K562 (cell line): ENCODE results near the gene MLLT6. TPM values are rescaled to one million over a fixed set of nuclear protein-coding genes. Genes with fewer than 3 reads are reported as not detected.

Source experiments
- ATAC-seq: fragments of 200-7000 bp; cut with Tn5 transposase; 3 replicates; pipeline ENCODE4 v1.9.1; 2020; ENCODE audit warnings: moderate library complexity
- BruUV-seq: library from RNA; stranded (reverse); fragments of 400-500 nt; replicated peaks from 2 replicates; lab custom pipeline; 2021; lab: Mats Ljungman, UMichigan
- CTCF ChIA-PET: fragments of 300-600 bp; formaldehyde crosslinking; extraction: SDS; loops from one replicate; lab custom pipeline; 2021; ENCODE audit warnings: low intra/inter-chr PET ratio; lab: Yijun Ruan, JAX
- POLR2A ChIA-PET: fragments of 300-600, 350-650 bp; sonication (Branson Sonifier 250); formaldehyde crosslinking; extraction: SDS; loops from one replicate; lab custom pipeline; 2021; ENCODE audit warnings: antibody characterized with exemption, inconsistent platforms; lab: Yijun Ruan, JAX
- DNase-seq, 4 experiments: peaks; one replicate each; pipeline versions ENCODE4 v3.0.0 to v3.0.0-alpha.2; 2011 to 2018; ENCODE audit warnings: low spot score in 3 of 4, mixed read lengths in 3 of 4; ENCODE audit errors: extremely low read depth in 1 of 4
- FAIRE-seq: peaks from 2 replicates; lab custom pipeline; 2011; peaks lifted over from hg19 to GRCh38; lab: Jason Lieb, UNC
- H2AFZ ChIP-seq: 2 replicates; pipeline ENCODE4 v1.6.0; 2011; ENCODE audit warnings: low read depth, low read length, control low read depth, inconsistent platforms
- H3K27ac ChIP-seq: fragments of 200-600 bp; 3 replicates; pipeline ENCODE4 v1.8.0; 2011; ENCODE audit warnings: low read depth, mild to moderate bottlenecking, control low read depth, inconsistent platforms, low read length, moderate library complexity, mixed read lengths; ENCODE audit errors: extremely low read depth
- H3K27me3 ChIP-seq, 2 experiments: fragments of 300-600 bp in 1 of 2; 2 replicates in 1 of 2; 3 replicates in 1 of 2; pipeline versions ENCODE4 v1.6.0 to v1.8.0; 2011; ENCODE audit warnings: inconsistent platforms in 2 of 2, low read length in 2 of 2, mild to moderate bottlenecking in 1 of 2, mixed read lengths in 1 of 2, moderate library complexity in 1 of 2; ENCODE audit not compliant: control insufficient read depth in 2 of 2, insufficient read depth in 2 of 2
- H3K36me3 ChIP-seq: fragments of 300-600 bp; 3 replicates; pipeline ENCODE4 v1.8.0; 2011; ENCODE audit warnings: mild to moderate bottlenecking, low read length, inconsistent platforms; ENCODE audit not compliant: control insufficient read depth, insufficient read depth
- H3K4me1 ChIP-seq, 2 experiments: fragments of 200-600 bp in 1 of 2; replicated peaks in 1 of 2; 2 replicates in 1 of 2; 3 replicates in 1 of 2; pipeline versions ENCODE4 v1.5.1 to v1.8.0; 2011; ENCODE audit warnings: inconsistent platforms in 2 of 2, low read length in 2 of 2, mild to moderate bottlenecking in 1 of 2, mixed read lengths in 1 of 2, moderate library complexity in 1 of 2; ENCODE audit not compliant: control insufficient read depth in 2 of 2, insufficient read depth in 2 of 2
- H3K4me2 ChIP-seq: 2 replicates; pipeline ENCODE4 v1.6.1; 2011; ENCODE audit warnings: low read length, control low read depth, inconsistent platforms, mixed read lengths; ENCODE audit not compliant: insufficient read depth
- H3K4me3 ChIP-seq: fragments of 200-600 bp; sonication (generic), shearing (Covaris generic); 2 replicates; pipeline ENCODE4 v1.5.1; 2016; ENCODE audit warnings: control low read depth, inconsistent platforms
- H3K79me2 ChIP-seq: fragments of 200-600 bp; 3 replicates; pipeline ENCODE4 v1.8.0; 2011; ENCODE audit warnings: low read length, inconsistent platforms; ENCODE audit not compliant: control insufficient read depth, insufficient read depth
- H3K9ac ChIP-seq, 2 experiments: 2 replicates each; pipeline versions ENCODE4 v1.6.0 to v1.6.1; 2011; ENCODE audit warnings: low read depth in 2 of 2, low read length in 2 of 2, control low read depth in 1 of 2, inconsistent platforms in 1 of 2, mild to moderate bottlenecking in 1 of 2, mixed read lengths in 1 of 2; ENCODE audit not compliant: insufficient read depth in 1 of 2
- H3K9me1 ChIP-seq: one replicate; pipeline ENCODE4 v1.6.0; 2011; ENCODE audit warnings: inconsistent platforms, mild to moderate bottlenecking, low read length, moderate library complexity; ENCODE audit not compliant: control insufficient read depth, insufficient read depth
- H3K9me3 ChIP-seq: replicated peaks from 2 replicates; pipeline ENCODE4 v1.5.1; 2011; ENCODE audit warnings: low read depth, low read length, inconsistent platforms; ENCODE audit not compliant: control insufficient read depth, insufficient read depth
- H4K20me1 ChIP-seq: replicated peaks from 2 replicates; pipeline ENCODE4 v1.6.1; 2011; ENCODE audit warnings: low read length, inconsistent platforms, mixed read lengths; ENCODE audit not compliant: control insufficient read depth, insufficient read depth
- CREB3 ChIP-seq: fragments of 450-650 bp; conservative IDR thresholded peaks from 2 replicates; pipeline ENCODE4 v1.6.1; 2016; ENCODE audit warnings: missing genetic modification characterization, low read depth, mild to moderate bottlenecking, missing compliant biosample characterization, moderate library complexity
- NR2C1 ChIP-seq, 2 experiments: fragments of 450-650 bp; IDR thresholded peaks; 2 replicates each; pipeline ENCODE4 v1.6.1; 2017; ENCODE audit warnings: mild to moderate bottlenecking in 2 of 2, antibody characterized with exemption in 1 of 2, inconsistent platforms in 1 of 2, missing compliant biosample characterization in 1 of 2, missing genetic modification characterization in 1 of 2
- NR2C2 ChIP-seq, 2 experiments: fragments of 200-800 bp in 1 of 2; sonication (Bioruptor generic) in 1 of 2; sonication (generic) in 1 of 2; formaldehyde crosslinking in 1 of 2; IDR thresholded peaks; 2 replicates each; pipeline versions ENCODE4 v1.6.1 to v1.8.0; 2016 to 2022; ENCODE audit warnings: mild to moderate bottlenecking in 1 of 2, missing compliant biosample characterization in 1 of 2, missing genetic modification characterization in 1 of 2, missing genetic modification reagents in 1 of 2
- PRDM10 ChIP-seq: fragments of 450-650 bp; IDR thresholded peaks from 2 replicates; pipeline ENCODE4 v1.6.1; 2018; ENCODE audit not compliant: partially characterized antibody
- VEZF1 ChIP-seq: fragments of 200-800 bp; sonication (Bioruptor generic); IDR thresholded peaks from 2 replicates; pipeline ENCODE4 v1.6.1; 2017; ENCODE audit warnings: missing genetic modification characterization, missing compliant biosample characterization
- ZNF436 ChIP-seq: fragments of 250-450, 450-650 bp; sonication (Bioruptor Pico); formaldehyde crosslinking; IDR thresholded peaks from 2 replicates; pipeline ENCODE4 v1.7.0; 2020; ENCODE audit warnings: mild to moderate bottlenecking
- WGBS: fragments of 100-300 bp; shearing (Covaris generic); methylation state at CpG from one replicate; pipeline ENCODE4 v1.1.6; 2016; ENCODE audit warnings: low coverage, mixed read lengths; ENCODE audit not compliant: insufficient coverage; ENCODE audit errors: missing lambda C conversion rate; 5-methylcytosine and 5-hydroxymethylcytosine counted together
- in situ Hi-C: fragments of 300-500 bp; cut with MboI; formaldehyde crosslinking; loops from 4 replicates; pipeline ENCODE4 v1.15.0; 2018; ENCODE audit warnings: inconsistent platforms, mixed read lengths
- intact Hi-C: fragments of 100-400 bp; cut with micrococcal nuclease; formaldehyde crosslinking; loops from 2 replicates; pipeline ENCODE4 v1.14.2; 2022
- polyA plus RNA-seq, 8 experiments: library from polyadenylated mRNA; depleted of rRNA in 4 of 8; stranded (reverse) in 5 of 8; unstranded in 3 of 8; fragments of >200 nt; fragmentation: Nextera tagmentation in 2 of 8; fragmentation: Illumina TruSeq in 1 of 8; extraction: Ambion mirVana in 2 of 8; extraction: Trizol in 1 of 8; gene quantifications; 2 replicates each; pipeline versions ENCODE4 v1.2.1 to v1.2.3, GENCODE V29; 2011 to 2014; ENCODE audit warnings: inconsistent platforms in 1 of 8, missing spikeins in 1 of 8
- total RNA-seq, 7 experiments: library from RNA; depleted of rRNA in 6 of 7; stranded (reverse); fragments of >200 nt in 6 of 7; fragmentation: Illumina TruSeq in 2 of 7; extraction: Trizol in 2 of 7; gene quantifications; 2 replicates each; pipeline versions ENCODE4 v1.2.1 to v1.2.3, GENCODE V29; 2011 to 2021; ENCODE audit warnings: low replicate concordance in 1 of 7

The MLLT6 gene
- total and polyA plus RNA-seq, 9 of the 15 experiments (the other 6 are each of a cell fraction or from before 2014, with no cell fraction given) = 3.1 to 71.7 (median 30.0) TPM

GRCh38 chr17:38710985-38711384 lies 5.9 kb downstream of the MLLT6 start:
- POLR2A ChIA-PET = interaction anchor here (0.6 to 3.5 kb wide), 7 partner anchors 8 to 152 kb away, joined by 3 to 30 read pairs (median 6); no protein-coding TSS in a partner anchor
- Histone ChIP-seq H4K20me1 (peaks cover 8% of the 10 kb centered on the region; the same call in 1 of the 2 replicates), H3K4me3 (no peak overlapping the region), H3K27ac (no peak overlapping the region; the same call in 2 of the 3 replicates), H3K9me3 (no peaks in the 10 kb centered on the region), H3K4me1 (peaks cover 35 to 57% of the 10 kb centered on the region in 2 experiments), H3K27me3 (no peaks in the 10 kb centered on the region), H3K9ac (peak overlapping the region in 1 of 2 experiments; percentile 83; a peak in 1 of 4 replicates), H3K4me2 (peak overlapping the region; percentile 20), H2AFZ (no peak overlapping the region)
- CTCF ChIA-PET = no interaction called here
- FAIRE-seq (no peak), DNase-seq (peak in 3 of 4 experiments; percentile 36 to 60 (median 59))
- intact Hi-C loops = no loop called here
- 49% methylated on average over 5 of the region's 5 CpGs for WGBS
- 0 out of 2 replicates have a peak, but pooled peaks have one; percentile 24 for TF ChIP-seq VEZF1 (CRISPR knock-in tag)
- no peak for TF ChIP-seq CREB3 (tag)
- TF ChIP-seq ZNF436 (CRISPR knock-in tag) = no peak
- TF ChIP-seq NR2C2 (CRISPR knock-in tag; IDR thresholded peaks at IDR 0.05) = peak; percentile 56; the same call in 1 of the 2 replicates
- TF ChIP-seq NR2C2 (tag; IDR thresholded peaks at IDR 0.05) = peak; percentile 15; the same call in 1 of the 2 replicates
- peak; percentile 24 for TF ChIP-seq PRDM10
- TF ChIP-seq NR2C1 (IDR thresholded peaks at IDR 0.05) = peak; percentile 52; the same call in 1 of the 2 replicates
- TF ChIP-seq NR2C1 (tag; IDR thresholded peaks at IDR 0.05) = no peak
- TF ChIP-seq, all 486 proteins: peak for 4
- Histone ChIP-seq H3K36me3 (peaks cover 77% of the 10 kb centered on the region; the same call in 2 of the 3 replicates), H3K9me1 (peaks cover 4% of the 10 kb centered on the region), H3K79me2 (peaks cover 21% of the 10 kb centered on the region)
- ATAC-seq = peak; percentile 61
- BruUV-seq = no TSS peak
- in situ Hi-C loops = no loop called here
